Brain pericyte (primary cell): ENCODE measurements around the gene LRRC38.
"Not testable (repeated sequence)": the region's sequence is repeated elsewhere in the genome, so short reads cannot be mapped to it uniquely, and the experiment has no call there.

Experiments
- DNase-seq: peaks from one replicate; pipeline ENCODE4 v3.0.0-alpha.2; 2012; ENCODE audit warnings: low read depth, low spot score

LRRC38 gene

GRCh38 chr1:13465515-13465914 is 48.3 kb downstream of the LRRC38 start:
- DNase-seq = no peak

GRCh38 chr1:13462682-13463081 is 51.1 kb downstream of the LRRC38 start:
- no peak for DNase-seq

- no peak for DNase-seq
Measured at GRCh38 chr1:13461977-13462376, 51.8 kb downstream of the LRRC38 start.

- DNase-seq = no peak
Measured at GRCh38 chr1:13456904-13457532, 56.8 kb downstream of the LRRC38 start.

- no peak for DNase-seq
Measured at GRCh38 chr1:13451399-13451965, 62.3 kb downstream of the LRRC38 start.

GRCh38 chr1:13450204-13450603 is 63.6 kb downstream of the LRRC38 start:
- DNase-seq = no peak

- DNase-seq = no peak
Measured at GRCh38 chr1:13443335-13443979, 70.3 kb downstream of the LRRC38 start.

GRCh38 chr1:13439104-13439783 is 74.6 kb downstream of the LRRC38 start:
- not testable (repeated sequence) for DNase-seq

- no peak for DNase-seq
Measured at GRCh38 chr1:13435458-13435857, 78.3 kb downstream of the LRRC38 start.

GRCh38 chr1:13433694-13434358 is 80.0 kb downstream of the LRRC38 start:
- DNase-seq = not testable (repeated sequence)

- DNase-seq = no peak
Measured at GRCh38 chr1:13432251-13432650, 81.6 kb downstream of the LRRC38 start.

GRCh38 chr1:13430495-13430894 is 83.3 kb downstream of the LRRC38 start:
- DNase-seq = no peak
